ENCODE measurements around the gene TMEM165.

Gene TMEM165

DNA sequence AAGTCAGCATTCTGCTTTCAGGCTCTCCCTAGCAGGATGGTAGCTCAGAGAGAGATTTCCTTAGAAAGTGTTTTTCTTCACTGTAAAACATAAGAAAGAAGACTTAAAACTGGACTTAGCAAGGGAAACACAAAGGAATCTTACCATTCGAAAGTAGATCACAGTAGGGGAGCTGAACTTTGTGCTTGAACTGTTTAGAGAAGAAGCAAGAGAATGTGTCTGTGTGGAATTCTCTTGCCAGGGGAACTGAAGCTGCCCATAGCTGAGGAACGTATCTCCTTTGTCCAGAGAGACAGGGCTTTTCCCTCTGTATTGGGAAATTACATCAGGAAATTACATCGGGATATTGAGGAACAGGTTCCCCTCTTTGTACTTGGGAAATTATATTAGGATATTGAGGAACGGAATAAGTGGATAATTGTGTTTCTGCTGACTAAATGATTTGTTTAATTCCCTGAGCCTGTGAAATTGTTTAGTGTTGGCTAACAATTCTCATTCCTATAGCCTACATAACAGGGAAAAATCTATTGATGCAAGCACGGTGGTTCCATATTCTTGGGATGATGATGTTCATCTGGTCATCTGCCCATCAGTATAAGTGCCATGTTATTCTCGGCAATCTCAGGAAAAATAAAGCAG, 28.6 kb upstream of the TMEM165 start:
- no peak for DNase-seq (ENCODE audit: low spot score)

DNA sequence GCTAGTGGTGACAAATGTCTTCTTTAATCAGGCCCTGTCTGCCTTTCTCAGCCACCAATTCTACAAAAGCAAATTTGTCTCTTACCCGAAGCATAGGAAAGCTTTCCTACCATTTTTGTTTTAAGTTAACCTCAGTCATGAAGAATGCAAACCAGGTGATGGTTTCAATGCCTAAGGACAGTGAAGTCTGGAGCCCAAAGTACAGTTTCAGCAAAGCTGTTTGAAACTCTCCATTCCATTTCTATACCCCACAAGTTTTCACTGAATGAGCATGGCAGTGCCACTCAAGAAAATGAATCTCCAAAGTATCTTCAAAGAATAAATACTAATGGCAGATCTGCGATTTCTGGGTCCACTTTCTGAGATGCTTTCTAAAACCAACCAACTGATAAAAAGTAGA, 25.8 kb upstream of the TMEM165 start:
- DNase-seq (ENCODE audit: low spot score) = no peak

GRCh38 chr4:55372259-55372658, 23.5 kb upstream of the TMEM165 start:
- DNase-seq (ENCODE audit: low spot score) = no peak

GRCh38 chr4:55373461-55373860, 22.3 kb upstream of the TMEM165 start:
- no peak for DNase-seq (ENCODE audit: low spot score)

DNA sequence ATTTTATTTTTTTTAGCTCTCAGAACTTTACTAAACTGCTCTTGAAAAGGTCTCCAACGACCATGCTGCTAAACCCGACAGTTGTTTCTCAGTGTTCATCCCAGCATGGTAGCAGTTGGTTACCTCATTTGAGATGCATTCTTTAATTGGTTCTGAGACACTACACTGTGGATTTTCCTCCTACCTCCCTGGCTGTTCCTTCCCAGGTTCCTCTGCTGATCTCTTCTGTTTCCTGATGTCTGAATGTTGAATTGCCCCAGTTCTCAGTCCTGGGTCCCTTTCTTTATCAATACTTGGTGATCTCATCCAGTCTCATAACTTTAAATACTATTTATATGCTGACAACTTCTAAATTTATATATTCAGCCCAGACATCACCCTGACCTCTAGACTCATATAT, 19.1 kb upstream of the TMEM165 start:
- DNase-seq (ENCODE audit: low spot score) = no peak

DNA sequence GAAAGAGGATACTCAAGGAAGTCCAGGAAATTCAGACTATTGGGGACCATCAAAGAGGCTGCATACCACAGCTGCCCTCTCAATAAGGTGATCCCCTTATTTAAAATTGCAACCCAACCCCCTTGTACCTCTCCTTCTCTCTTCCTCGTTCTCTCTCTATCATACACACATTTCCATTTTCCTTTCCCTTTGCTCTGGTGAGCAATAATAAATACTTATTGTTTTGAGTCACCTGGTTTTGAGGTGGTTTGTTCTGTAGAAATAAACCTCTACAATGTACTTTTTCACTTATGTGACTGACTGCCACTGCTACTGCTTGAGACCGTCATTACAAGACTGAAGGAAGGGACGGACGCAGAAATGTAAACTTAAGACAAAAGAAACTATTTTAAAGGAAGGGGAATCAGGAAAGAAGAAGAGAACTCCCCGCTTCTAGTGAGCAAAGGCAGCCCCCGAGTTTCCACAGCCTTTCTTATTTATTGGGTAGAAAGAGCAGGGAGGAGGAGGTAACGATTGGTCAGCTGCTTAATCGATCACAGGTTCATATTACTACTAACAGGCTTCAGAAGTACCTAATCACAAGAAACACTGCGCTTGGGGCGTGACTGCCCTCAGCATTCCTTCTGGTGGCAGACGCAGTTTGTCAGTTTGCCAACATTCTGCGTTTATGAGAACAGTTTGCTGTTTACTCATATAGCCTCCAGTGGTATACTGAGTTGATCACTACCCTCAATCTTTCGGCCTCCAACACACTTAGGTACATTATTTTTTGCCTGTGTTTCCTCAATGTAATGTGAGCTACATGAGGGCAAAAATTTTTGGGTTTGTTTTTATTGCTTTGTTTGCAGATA, 16.9 kb upstream of the TMEM165 start:
- DNase-seq (ENCODE audit: low spot score) = no peak

GRCh38 chr4:55380576-55380975, 15.2 kb upstream of the TMEM165 start:
- DNase-seq (ENCODE audit: low spot score) = no peak

- DNase-seq (ENCODE audit: low spot score) = no peak
These were observed 14.3 kb upstream of the TMEM165 start for GRCh38 chr4:55381502-55381901.

GRCh38 chr4:55382488-55383003, 13.2 kb upstream of the TMEM165 start:
- DNase-seq (ENCODE audit: low spot score) = no peak

DNA sequence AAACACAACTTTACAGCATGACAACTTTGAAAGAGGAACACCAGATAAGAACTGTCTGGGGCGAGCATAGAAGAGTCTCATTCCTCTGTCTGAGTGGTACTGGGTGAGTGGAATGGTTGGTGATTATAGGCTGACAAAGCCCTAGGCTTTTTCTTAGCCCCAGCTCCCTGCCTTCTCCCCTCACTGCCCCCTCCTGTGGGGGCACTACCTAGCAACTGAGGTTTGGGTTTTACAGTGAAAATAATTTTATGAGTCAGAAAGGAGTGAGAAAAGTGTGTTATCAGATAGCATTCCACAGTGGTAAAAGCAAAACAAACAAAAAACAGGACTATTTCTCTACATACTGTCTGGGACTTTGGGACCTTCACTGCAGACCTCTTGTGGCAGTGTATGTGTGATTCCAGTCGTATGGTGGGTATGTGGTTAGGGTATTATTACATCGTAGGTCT, 10.5 kb upstream of the TMEM165 start:
- DNase-seq (ENCODE audit: low spot score) = no peak

DNA sequence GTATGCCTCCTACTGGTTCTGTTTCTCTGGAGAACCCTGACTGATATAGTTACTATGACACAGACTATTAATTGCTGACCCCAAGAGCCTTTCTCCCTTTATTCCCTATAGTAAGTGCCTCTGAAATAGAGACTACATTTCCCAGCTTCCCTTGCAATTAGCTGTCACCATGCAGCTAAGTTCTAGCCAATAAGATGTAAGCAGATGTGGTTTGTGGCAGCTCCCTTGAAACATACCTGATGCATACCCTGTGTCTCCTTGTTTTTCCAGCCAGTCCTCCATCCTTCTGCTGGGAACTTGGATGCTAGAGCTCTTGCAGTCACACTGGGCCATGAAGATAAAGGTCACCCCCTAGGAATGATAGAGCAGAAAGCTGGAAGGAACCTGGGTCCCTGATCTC, 9.7 kb upstream of the TMEM165 start:
- no peak for DNase-seq (ENCODE audit: low spot score)

DNA sequence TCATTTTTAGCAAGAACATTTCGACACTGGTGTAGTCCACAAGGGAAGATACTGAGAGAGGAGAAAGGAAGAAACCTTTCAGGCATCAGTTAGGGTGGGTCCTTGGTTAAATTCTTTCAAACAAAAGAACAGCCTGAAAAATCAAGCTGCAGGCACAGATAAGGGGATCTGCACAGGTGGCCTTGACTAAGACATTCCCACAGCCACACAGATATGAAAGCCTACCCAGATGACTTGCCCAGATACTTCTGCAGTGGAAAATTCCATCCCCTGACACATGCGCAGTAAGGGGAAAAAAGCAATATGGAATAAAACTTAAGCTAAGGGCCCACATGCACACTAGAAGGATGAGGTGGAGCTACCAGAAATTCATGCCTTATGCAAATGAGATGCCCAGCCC, 8.9 kb upstream of the TMEM165 start:
- no peak for DNase-seq (ENCODE audit: low spot score)

DNA sequence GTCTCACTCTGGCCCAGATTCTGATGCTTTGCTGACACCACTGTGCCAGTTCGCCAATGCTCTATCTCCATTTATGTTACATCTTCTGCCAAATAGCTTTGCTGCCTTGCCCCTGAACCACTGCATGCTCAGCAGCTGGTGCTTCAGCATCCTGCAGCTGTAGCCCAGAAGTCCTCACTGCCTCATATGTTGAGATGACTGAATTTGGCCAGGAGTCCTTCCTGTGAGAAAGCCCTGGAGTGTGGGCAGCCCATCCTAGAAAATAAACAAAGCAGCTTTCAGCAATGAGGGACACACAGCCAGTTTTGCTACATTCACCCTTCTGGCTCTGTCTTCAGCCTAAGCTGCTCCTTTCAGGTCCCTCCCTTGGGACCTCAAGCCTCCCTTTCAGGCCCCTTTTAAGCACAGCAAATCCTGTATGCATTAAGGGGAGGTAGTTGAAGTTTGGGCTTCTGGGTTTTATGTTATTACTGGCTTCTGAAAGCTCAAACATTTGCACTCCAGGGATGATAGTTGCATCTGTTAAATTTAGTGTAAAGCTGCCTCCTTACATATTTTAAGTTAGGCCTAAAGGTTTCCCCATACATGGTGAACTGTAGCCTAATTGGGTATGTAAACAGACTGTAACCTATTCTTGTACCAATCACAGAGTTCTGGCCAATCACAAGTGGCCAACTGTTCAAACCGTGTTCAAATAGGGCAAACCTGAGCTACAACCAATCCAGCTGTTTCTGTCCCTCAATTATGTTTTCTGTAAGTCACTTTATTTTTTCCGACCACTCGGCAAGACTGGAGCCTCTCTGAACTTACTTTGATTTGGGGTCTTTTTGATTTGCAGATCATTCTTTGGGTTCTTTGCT, 2.1 kb upstream of the TMEM165 start:
- no peak for DNase-seq (ENCODE audit: low spot score)

DNA sequence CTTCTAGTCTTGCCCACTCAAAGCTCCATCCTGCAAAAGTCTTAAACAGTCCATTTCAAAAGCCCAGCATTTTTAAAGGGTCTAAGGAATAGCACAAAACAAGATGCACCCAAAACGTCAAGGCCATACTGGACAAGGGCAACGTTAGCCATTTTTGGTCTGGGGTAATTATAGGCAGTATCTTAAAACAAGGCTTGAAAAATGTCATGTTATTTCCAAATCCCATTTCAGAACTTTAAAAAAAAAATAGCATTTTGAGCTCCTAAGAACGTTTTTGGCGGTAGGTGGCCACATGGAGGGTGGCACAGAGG, 584 bp upstream of the TMEM165 start:
- no peak for DNase-seq (ENCODE audit: low spot score)

GRCh38 chr4:55396308-55397125, 760 bp downstream of the TMEM165 start:
- DNase-seq (ENCODE audit: low spot score) = no peak

GRCh38 chr4:55397126-55397436, 1.3 kb downstream of the TMEM165 start:
- no peak for DNase-seq (ENCODE audit: low spot score)

GRCh38 chr4:55397520-55398321, 2.0 kb downstream of the TMEM165 start:
- no peak for DNase-seq (ENCODE audit: low spot score)

- DNase-seq (ENCODE audit: low spot score) = no peak
These were observed 2.7 kb downstream of the TMEM165 start for GRCh38 chr4:55398461-55398860.

DNA sequence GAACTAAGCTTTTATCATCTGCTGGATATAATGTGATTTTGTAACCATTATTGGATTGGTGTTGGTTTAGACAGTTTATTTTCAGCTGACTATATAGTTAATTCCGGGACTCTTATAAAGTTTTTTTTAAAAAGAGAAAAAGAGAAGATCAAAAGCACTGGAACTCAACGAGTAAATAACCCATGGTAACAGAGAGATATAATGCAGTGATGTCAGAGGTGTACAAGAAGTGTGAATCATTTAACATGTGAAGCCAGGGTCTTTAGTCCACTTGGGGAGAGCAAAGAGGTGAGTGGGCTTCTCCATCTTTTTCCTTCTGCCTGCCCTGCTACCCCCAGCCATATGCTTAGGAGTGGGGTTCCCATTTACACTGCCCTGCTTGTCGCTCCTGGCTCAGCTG, 3.2 kb downstream of the TMEM165 start:
- DNase-seq (ENCODE audit: low spot score) = no peak

GRCh38 chr4:55399581-55399980, 3.8 kb downstream of the TMEM165 start:
- no peak for DNase-seq (ENCODE audit: low spot score)

- DNase-seq (ENCODE audit: low spot score) = no peak
These were observed 9.3 kb downstream of the TMEM165 start for GRCh38 chr4:55405073-55405472.
